Activated CD4-positive, alpha-beta memory T cell treated with anti-CD3 and anti-CD28 coated beads for 36 hours (primary cell): ENCODE data around the gene MUC3A. TPM values are rescaled to one million over a fixed set of nuclear protein-coding genes. Genes with fewer than 3 reads are reported as not detected.
A peak's percentile ranks its signal among the peaks of the same experiment; 100 is the strongest.

Experiments used
- CTCF ChIA-PET: fragments of 350-600 bp; sonication (Branson Sonifier 250); formaldehyde crosslinking; loops from one replicate; lab custom pipeline; 2021; ENCODE audit warnings: antibody characterized with exemption, inconsistent platforms; lab: Charles Lee
- POLR2A ChIA-PET: fragments of 350-600 bp; sonication (Branson Sonifier 250); formaldehyde crosslinking; loops from one replicate; lab custom pipeline; 2021; ENCODE audit warnings: antibody characterized with exemption; lab: Charles Lee
- DNase-seq: peaks from one replicate; pipeline ENCODE4 v3.0.0-alpha.2; 2020
- H3K27ac Mint-ChIP-seq: one replicate; pipeline ENCODE4 v1.8.0; 2021; ENCODE audit warnings: mixed read lengths
- H3K27me3 Mint-ChIP-seq: one replicate; pipeline ENCODE4 v1.8.0; 2021; ENCODE audit warnings: mixed read lengths
- H3K36me3 Mint-ChIP-seq: one replicate; pipeline ENCODE4 v1.8.0; 2021; ENCODE audit warnings: mixed read lengths
- H3K4me1 Mint-ChIP-seq: one replicate; pipeline ENCODE4 v1.8.0; 2021; ENCODE audit warnings: low read depth, mixed read lengths
- H3K4me3 Mint-ChIP-seq: one replicate; pipeline ENCODE4 v1.8.0; 2021; ENCODE audit warnings: mild to moderate bottlenecking, mixed read lengths
- H3K9me3 Mint-ChIP-seq: one replicate; pipeline ENCODE4 v1.8.0; 2021; ENCODE audit warnings: mixed read lengths
- intact Hi-C: fragments of 100-400 bp; cut with micrococcal nuclease; formaldehyde crosslinking; loops from one replicate; pipeline ENCODE4 v1.15.1; 2023
- total RNA-seq, 2 experiments: library from RNA; stranded (reverse); gene quantifications; one replicate each; pipeline ENCODE4 v1.2.3, GENCODE V29; 2021

MUC3A gene
- total RNA-seq, 2 experiments from 2014 or later = 0.29 TPM; not detected in 1

DNA sequence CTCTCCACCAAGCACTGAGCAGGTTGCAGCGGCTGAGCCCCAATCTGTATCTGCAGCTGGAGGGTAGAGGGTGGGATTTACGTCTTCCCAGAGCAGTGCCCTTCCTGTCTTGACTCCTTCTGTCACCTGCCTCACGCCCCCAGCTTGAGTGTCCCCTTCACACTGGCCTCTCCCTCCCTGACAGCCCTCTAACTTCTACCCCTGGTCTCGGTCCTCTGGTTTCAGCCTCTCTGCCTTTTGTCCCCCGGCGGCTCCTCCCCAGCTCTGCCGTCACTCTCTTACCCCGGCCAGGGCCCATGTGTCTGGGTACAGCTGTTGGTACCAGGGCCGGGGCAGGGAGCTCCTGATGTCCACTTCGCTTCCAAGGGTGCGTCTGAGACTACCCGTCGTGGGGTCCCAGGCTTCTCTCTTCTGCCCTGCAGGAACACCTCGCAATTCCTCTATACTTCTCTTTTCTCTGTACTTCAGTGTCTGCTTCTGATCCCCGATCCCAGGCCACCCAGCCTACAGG lies 654 bp downstream of the MUC3A start:
- no peak overlapping the region for H3K27ac Mint-ChIP-seq
- H3K9me3 Mint-ChIP-seq = no peaks in the 10 kb centered on the region
- DNase-seq = no peak
- H3K36me3 Mint-ChIP-seq = no peaks in the 10 kb centered on the region
- intact Hi-C loops = no loop called here
- peaks cover 20% of the 10 kb centered on the region for H3K27me3 Mint-ChIP-seq
- CTCF ChIA-PET = interaction anchor here (0.6 to 1.4 kb wide), 2 partner anchors 16 to 135 kb away, joined by 3 to 5 read pairs; no protein-coding TSS in a partner anchor
- POLR2A ChIA-PET = no interaction called here
- H3K4me1 Mint-ChIP-seq = no peaks in the 10 kb centered on the region
- H3K4me3 Mint-ChIP-seq = no peak overlapping the region

DNA sequence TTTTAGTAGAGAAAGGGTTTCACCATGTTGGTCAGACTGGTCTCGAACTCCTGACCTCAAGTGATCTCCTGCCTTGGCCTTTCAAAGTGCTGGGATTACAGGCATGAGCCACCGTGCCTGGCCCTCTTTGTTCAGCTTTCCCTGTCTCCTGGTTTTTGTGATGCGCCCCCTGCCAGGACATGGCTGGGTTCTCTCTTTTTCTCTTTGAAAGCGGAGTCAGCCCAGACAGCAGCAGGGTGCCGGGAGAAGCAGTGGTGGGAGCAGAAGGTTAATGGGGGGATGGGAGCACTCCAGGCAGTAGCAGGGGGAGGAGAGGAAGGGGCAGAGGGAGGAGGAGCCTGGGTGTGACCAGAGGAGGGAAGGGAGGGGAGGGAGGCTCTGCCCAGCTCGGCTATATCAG lies 1.8 kb downstream of the MUC3A start:
- H3K4me3 Mint-ChIP-seq = no peak overlapping the region
- ChIA-PET CTCF (interaction anchor here (1.4 kb wide), 1 partner anchor 15 kb away, joined by 5 read pairs; no protein-coding TSS in a partner anchor), POLR2A (no interaction called here)
- H3K4me1 Mint-ChIP-seq = no peaks in the 10 kb centered on the region
- no peak for DNase-seq
- intact Hi-C loops = no loop called here
- H3K27ac Mint-ChIP-seq = no peak overlapping the region
- H3K27me3 Mint-ChIP-seq = peaks cover 17% of the 10 kb centered on the region
- H3K9me3 Mint-ChIP-seq = no peaks in the 10 kb centered on the region
- H3K36me3 Mint-ChIP-seq = no peaks in the 10 kb centered on the region

DNA sequence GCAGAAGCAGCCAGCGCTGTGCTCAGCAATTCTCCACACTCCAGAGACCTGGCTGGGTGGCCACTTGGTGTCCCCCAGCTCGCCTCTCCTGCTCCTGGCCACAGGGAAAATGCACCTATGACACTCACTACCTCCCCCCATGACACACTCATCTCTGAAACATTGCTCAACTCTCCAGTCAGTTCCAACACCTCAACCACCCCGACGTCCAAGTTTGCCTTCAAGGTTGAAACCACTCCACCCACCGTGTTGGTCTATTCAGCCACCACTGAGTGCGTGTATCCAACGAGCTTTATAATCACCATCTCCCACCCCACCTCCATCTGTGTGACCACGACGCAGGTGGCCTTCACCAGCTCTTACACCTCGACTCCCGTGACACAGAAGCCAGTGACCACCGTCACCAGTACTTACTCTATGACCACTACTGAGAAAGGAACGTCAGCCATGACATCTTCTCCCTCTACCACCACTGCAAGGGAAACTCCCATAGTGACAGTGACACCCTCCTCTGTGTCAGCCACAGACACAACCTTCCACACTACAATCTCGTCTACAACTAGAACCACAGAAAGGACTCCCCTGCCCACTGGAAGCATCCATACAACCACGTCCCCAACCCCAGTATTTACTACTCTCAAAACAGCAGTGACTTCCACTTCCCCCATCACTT lies 2.7 kb downstream of the MUC3A start:
- DNase-seq = peak; percentile 37
- Mint-ChIP-seq H3K9me3 (no peaks in the 10 kb centered on the region), H3K36me3 (no peaks in the 10 kb centered on the region), H3K4me3 (no peak overlapping the region), H3K27ac (no peak overlapping the region), H3K4me1 (no peaks in the 10 kb centered on the region), H3K27me3 (peaks cover 13% of the 10 kb centered on the region)
- CTCF ChIA-PET = interaction anchor here (0.6 to 0.9 kb wide), 2 partner anchors 10 to 106 kb away, joined by 3 read pairs; no protein-coding TSS in a partner anchor
- intact Hi-C loops = no loop called here
- POLR2A ChIA-PET = interaction anchor here (0.6 kb wide), 1 partner anchor 62 kb away, joined by 3 read pairs; no protein-coding TSS in a partner anchor

DNA sequence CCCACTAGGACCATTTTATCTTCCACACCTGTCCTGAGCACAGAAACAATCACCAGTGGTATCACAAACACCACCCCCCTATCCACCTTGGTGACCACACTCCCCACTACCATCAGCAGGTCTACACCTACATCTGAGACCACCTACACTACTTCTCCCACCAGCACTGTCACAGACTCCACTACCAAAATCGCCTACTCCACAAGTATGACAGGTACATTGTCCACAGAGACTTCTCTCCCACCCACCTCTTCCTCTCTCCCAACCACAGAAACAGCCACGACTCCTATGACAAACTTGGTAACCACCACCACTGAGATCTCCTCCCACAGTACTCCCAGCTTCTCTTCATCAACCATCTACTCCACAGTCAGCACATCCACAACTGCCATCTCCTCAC lies 3.3 kb downstream of the MUC3A start:
- no peaks in the 10 kb centered on the region for H3K9me3 Mint-ChIP-seq
- H3K4me3 Mint-ChIP-seq = no peak overlapping the region
- H3K27ac Mint-ChIP-seq = no peak overlapping the region
- intact Hi-C loops = no loop called here
- POLR2A ChIA-PET = no interaction called here
- CTCF ChIA-PET = no interaction called here
- H3K27me3 Mint-ChIP-seq = peaks cover 13% of the 10 kb centered on the region
- peak; percentile 35 for DNase-seq
- H3K4me1 Mint-ChIP-seq = no peaks in the 10 kb centered on the region
- H3K36me3 Mint-ChIP-seq = no peaks in the 10 kb centered on the region

DNA sequence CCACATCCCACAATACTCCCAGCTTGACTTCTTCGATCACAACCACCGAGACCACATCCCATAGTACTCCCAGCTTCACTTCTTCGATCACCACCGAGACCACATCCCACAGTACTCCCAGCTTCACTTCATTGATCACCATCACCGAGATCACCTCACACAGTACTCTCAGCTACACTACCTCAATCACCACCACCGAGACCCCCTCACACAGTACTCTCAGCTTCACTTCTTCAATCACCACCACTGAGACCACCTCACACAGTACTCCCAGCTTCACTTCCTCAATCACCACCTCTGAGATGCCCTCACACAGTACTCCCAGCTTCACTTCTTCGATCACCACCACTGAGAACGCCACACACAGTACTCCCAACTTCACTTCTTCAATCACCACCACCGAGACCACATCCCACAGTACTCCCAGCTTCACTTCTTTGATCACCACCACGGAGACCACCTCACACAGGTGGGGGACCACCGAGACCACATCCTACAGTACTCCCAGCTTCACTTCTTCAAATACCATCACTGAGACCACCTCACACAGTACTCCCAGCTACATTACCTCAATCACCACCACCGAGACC lies 8.6 kb downstream of the MUC3A start:
- no peak for DNase-seq
- Mint-ChIP-seq H3K4me3 (no peak overlapping the region), H3K4me1 (no peaks in the 10 kb centered on the region), H3K36me3 (no peaks in the 10 kb centered on the region), H3K9me3 (no peaks in the 10 kb centered on the region), H3K27ac (no peak overlapping the region), H3K27me3 (peaks cover 1% of the 10 kb centered on the region)
- intact Hi-C loops = no loop called here
- CTCF ChIA-PET = interaction anchor here (0.6 to 1.0 kb wide), 2 partner anchors 101 to 186 kb away, joined by 4 read pairs; no protein-coding TSS in a partner anchor
- POLR2A ChIA-PET = no interaction called here

DNA sequence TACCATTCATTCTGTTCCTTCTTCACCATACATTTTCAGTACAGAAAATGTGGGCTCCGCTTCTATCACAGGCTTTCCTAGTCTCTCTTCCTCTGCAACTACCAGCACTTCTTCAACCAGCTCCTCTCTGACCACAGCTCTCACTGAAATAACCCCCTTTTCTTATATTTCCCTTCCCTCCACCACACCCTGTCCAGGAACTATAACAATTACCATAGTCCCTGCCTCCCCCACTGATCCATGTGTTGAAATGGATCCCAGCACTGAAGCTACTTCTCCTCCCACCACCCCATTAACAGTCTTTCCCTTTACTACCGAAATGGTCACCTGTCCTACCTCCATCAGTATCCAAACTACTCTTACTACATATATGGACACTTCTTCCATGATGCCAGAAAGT lies 10.6 kb downstream of the MUC3A start:
- no peaks in the 10 kb centered on the region for H3K36me3 Mint-ChIP-seq
- intact Hi-C loops = no loop called here
- no peaks in the 10 kb centered on the region for H3K4me1 Mint-ChIP-seq
- ChIA-PET POLR2A (no interaction called here), CTCF (interaction anchor here (1.2 kb wide), 1 partner anchor 99 kb away, joined by 4 read pairs; no protein-coding TSS in a partner anchor)
- peaks cover 11% of the 10 kb centered on the region for H3K27me3 Mint-ChIP-seq
- H3K27ac Mint-ChIP-seq = no peak overlapping the region
- no peaks in the 10 kb centered on the region for H3K9me3 Mint-ChIP-seq
- no peak for DNase-seq
- H3K4me3 Mint-ChIP-seq = no peak overlapping the region

DNA sequence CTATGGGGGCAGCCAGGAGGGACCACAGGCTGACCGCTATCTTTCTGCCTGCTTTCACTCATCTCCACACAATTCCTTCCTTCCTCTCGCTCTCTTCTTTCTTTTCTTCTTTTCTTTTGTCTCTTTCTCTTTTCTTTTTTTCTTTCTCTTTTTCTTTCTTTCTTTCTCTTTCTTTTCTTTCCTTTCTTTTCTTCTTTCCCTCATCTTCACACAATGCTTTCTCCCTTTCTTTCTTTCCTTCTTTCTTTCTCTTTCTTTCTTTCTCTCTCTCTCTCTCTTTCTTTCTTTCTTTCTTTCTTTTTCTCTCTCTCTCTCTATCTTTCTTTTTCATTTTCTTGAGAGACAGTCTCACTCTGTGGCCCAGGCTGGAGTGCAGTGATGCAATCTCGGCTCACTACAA lies 13.2 kb downstream of the MUC3A start:
- DNase-seq = no peak
- Mint-ChIP-seq H3K36me3 (no peaks in the 10 kb centered on the region), H3K9me3 (no peaks in the 10 kb centered on the region), H3K27ac (no peak overlapping the region), H3K27me3 (peaks cover 32% of the 10 kb centered on the region), H3K4me3 (no peak overlapping the region), H3K4me1 (peaks cover 15% of the 10 kb centered on the region)
- CTCF ChIA-PET = no interaction called here
- POLR2A ChIA-PET = no interaction called here
- intact Hi-C loops = no loop called here

DNA sequence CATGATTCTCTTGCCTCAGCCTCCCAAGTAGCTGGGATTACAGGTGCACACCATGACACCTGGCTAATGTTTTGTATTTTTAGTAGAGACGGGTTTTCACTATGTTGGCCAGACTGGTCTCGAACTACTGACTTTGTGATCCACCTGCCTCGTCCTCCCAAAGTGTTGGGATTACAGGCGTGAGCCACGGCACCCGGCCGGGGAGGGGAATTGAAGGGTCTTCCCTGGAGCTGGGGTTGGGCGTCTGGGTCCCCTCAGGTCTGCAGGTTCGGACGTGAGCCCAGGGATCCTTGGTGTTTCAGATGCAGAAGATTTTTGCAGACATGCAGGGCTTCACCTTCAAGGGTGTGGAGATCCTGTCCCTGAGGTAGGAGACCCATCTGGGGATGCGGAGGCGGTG lies 14.1 kb downstream of the MUC3A start:
- Mint-ChIP-seq H3K36me3 (no peaks in the 10 kb centered on the region), H3K9me3 (no peaks in the 10 kb centered on the region), H3K27me3 (peaks cover 38% of the 10 kb centered on the region), H3K4me3 (no peak overlapping the region), H3K27ac (no peak overlapping the region), H3K4me1 (peaks cover 15% of the 10 kb centered on the region)
- DNase-seq = no peak
- intact Hi-C loops = no loop called here
- POLR2A ChIA-PET = no interaction called here
- CTCF ChIA-PET = no interaction called here

DNA sequence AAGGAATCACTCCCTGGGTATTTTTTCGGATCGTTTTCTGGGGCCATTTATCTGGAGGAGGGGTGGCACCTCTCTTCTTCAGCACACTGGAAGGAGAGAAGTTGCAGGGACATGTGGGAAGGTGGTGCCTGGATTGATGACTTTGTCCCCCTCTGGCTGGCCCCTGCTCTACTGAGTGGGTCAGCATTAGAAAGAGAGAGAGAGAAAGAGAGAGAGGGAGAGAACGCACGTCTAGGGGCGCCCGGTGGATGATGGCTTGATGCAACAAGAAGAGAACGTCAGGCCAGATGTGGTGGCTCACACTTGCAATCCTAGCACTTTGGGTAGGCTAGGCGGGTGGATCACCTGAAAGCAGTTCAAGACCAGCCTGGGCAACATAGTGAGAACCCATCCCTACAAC lies 14.5 kb downstream of the MUC3A start:
- peaks cover 15% of the 10 kb centered on the region for H3K4me1 Mint-ChIP-seq
- no peak for DNase-seq
- H3K36me3 Mint-ChIP-seq = no peaks in the 10 kb centered on the region
- intact Hi-C loops = no loop called here
- no peak overlapping the region for H3K27ac Mint-ChIP-seq
- H3K9me3 Mint-ChIP-seq = no peaks in the 10 kb centered on the region
- H3K4me3 Mint-ChIP-seq = no peak overlapping the region
- H3K27me3 Mint-ChIP-seq = peaks cover 39% of the 10 kb centered on the region
- ChIA-PET CTCF (no interaction called here), POLR2A (no interaction called here)

DNA sequence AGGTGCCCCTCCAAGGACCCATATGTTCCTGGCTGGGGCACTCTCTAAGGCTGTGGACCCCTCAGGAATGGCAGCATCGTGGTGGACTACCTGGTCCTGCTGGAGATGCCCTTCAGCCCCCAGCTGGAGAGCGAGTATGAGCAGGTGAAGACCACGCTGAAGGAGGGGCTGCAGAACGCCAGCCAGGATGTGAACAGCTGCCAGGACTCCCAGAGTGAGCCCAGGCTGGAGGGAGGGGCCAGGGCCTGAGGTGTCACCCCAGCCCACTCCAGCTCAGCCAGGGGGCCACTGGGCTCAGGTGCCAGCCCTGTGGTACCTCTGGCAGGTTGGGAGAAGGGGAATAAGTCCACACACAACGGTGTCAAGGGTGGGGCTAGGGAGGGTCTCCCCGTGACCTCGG lies 15.3 kb downstream of the MUC3A start:
- peaks cover 45% of the 10 kb centered on the region for H3K27me3 Mint-ChIP-seq
- peaks cover 15% of the 10 kb centered on the region for H3K4me1 Mint-ChIP-seq
- ChIA-PET CTCF (no interaction called here), POLR2A (no interaction called here)
- intact Hi-C loops = loop anchor here (5.0 kb wide), 2 partner anchors 67 to 113 kb away; partner anchors contain the start of gene ACHE
- H3K36me3 Mint-ChIP-seq = no peaks in the 10 kb centered on the region
- no peak overlapping the region for H3K4me3 Mint-ChIP-seq
- no peaks in the 10 kb centered on the region for H3K9me3 Mint-ChIP-seq
- DNase-seq = no peak
- H3K27ac Mint-ChIP-seq = no peak overlapping the region

DNA sequence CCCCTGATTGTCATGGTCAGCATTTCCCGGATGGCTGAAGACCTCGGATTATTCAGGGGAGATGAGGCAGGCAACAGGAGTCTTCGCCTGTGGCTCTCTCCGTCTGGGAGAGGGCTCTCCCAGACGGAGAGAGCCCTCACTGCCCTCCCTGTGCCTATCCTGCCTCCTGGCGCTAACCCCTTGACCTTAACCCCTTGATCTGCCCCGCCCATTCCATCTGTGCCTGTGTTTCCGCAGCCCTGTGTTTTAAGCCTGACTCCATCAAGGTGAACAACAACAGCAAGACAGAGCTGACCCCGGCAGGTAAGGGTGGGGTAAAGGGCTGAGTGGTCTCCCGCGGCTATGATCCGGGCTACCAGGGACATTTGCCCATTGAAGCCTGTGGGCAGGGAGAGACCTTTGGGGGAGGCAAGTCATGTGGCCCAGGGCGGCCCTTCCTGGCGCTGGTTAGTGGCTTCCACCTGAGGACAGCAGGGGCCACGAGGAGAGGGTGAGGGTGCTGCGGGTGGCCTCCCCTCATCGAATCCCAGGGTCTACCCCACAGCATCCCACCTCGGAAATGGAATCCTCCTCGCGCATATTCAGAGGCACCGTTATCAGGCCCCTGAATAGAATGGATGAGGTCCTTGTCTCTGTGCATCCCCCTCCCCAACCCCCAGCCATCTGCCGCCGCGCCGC lies 15.8 kb downstream of the MUC3A start:
- no peak for DNase-seq
- intact Hi-C loops = loop anchor here (5.0 kb wide), 2 partner anchors 68 to 112 kb away; partner anchors contain the start of gene ACHE
- POLR2A ChIA-PET = no interaction called here
- H3K4me3 Mint-ChIP-seq = peak overlapping the region; percentile 43
- H3K9me3 Mint-ChIP-seq = no peaks in the 10 kb centered on the region
- H3K27me3 Mint-ChIP-seq = peaks cover 45% of the 10 kb centered on the region
- H3K36me3 Mint-ChIP-seq = no peaks in the 10 kb centered on the region
- no peak overlapping the region for H3K27ac Mint-ChIP-seq
- H3K4me1 Mint-ChIP-seq = peaks cover 15% of the 10 kb centered on the region
- CTCF ChIA-PET = interaction anchor here (0.8 to 1.3 kb wide), 5 partner anchors 15 to 317 kb away, joined by 3 to 5 read pairs (median 4); no protein-coding TSS in a partner anchor
